GF-D8 (cell line): ENCODE data around the gene ARHGEF39.

ENCODE experiments used
- DNase-seq: peaks from one replicate; lab custom pipeline; 2025; lab: John Stamatoyannopoulos, UW

The ARHGEF39 gene

DNA sequence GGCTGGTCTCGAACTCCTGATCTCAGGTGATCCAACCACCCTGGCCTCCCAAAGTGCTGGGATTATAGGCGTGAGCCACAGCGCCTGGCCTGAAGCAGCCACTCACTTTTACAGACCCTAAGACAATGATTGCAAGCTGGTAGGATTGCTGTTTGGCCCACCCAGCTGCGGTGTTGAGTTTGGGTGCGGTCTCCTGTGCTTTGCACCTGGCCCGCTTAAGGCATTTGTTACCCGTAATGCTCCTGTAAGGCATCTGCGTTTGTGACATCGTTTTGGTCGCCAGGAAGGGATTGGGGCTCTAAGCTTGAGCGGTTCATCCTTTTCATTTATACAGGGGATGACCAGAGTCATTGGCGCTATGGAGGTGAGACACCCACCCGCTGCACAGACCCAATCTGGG is 10.2 kb upstream of the ARHGEF39 start:
- no peak for DNase-seq

DNA sequence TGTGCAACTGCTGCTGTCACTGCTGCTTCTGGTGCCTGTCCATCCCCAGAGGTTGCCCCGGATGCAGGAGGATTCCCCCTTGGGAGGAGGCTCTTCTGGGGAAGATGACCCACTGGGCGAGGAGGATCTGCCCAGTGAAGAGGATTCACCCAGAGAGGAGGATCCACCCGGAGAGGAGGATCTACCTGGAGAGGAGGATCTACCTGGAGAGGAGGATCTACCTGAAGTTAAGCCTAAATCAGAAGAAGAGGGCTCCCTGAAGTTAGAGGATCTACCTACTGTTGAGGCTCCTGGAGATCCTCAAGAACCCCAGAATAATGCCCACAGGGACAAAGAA is 9.0 kb upstream of the ARHGEF39 start:
- DNase-seq = no peak

DNA sequence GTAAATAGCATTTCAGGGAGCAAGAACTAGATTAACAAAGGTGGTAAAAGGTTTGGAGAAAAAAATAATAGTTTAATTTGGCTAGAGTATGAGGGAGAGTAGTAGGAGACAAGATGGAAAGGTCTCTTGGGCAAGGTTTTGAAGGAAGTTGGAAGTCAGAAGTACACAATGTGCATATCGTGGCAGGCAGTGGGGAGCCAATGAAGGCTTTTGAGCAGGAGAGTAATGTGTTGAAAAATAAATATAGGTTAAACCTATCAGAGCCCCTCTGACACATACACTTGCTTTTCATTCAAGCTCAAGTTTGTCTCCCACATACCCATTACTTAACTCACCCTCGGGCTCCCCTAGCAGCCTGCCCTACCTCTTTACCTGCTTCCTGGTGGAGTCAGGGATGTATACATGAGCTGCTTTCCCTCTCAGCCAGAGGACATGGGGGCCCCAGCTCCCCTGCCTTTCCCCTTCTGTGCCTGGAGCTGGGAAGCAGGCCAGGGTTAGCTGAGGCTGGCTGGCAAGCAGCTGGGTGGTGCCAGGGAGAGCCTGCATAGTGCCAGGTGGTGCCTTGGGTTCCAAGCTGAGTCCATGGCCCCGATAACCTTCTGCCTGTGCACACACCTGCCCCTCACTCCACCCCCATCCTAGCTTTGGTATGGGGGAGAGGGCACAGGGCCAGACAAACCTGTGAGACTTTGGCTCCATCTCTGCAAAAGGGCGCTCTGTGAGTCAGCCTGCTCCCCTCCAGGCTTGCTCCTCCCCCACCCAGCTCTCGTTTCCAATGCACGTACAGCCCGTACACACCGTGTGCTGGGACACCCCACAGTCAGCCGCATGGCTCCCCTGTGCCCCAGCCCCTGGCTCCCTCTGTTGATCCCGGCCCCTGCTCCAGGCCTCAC is 8.4 kb upstream of the ARHGEF39 start, which contains the start of gene CA9:
Gene CA9 (plus strand): TSS at position 797 of the 893 bp plus-strand sequence. CDS start 32 bp downstream, at position 829.
- no peak for DNase-seq

GRCh38 chr9:35669331-35670145 is 4.5 kb upstream of the ARHGEF39 start:
- DNase-seq = no peak

- no peak for DNase-seq
These were observed 2.9 kb upstream of the ARHGEF39 start for GRCh38 chr9:35667939-35668338.

- no peak for DNase-seq
These were observed 1.6 kb upstream of the ARHGEF39 start for GRCh38 chr9:35666549-35666948.

DNA sequence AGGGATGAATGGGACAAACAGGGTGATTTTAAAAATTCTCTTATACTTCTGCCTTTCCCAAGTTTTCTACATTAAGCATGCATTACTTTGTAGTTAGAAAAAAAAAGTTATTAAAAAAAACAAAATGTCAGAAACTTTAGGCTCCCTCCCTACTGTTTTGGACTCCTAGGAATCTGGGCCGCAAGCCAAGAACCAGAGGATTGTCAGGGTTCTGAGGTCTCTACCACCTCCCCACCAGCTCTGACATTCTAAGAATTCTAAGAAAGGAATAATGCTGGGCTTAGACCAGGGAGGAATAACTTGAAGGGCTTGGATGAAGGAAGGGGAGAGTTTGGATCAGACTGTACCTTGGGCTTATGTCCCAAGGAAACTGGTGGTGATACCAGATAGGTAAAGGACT is 1.1 kb upstream of the ARHGEF39 start:
- DNase-seq = no peak

- DNase-seq = no peak
These were observed 450 bp upstream of the ARHGEF39 start for GRCh38 chr9:35665471-35665818.

DNA sequence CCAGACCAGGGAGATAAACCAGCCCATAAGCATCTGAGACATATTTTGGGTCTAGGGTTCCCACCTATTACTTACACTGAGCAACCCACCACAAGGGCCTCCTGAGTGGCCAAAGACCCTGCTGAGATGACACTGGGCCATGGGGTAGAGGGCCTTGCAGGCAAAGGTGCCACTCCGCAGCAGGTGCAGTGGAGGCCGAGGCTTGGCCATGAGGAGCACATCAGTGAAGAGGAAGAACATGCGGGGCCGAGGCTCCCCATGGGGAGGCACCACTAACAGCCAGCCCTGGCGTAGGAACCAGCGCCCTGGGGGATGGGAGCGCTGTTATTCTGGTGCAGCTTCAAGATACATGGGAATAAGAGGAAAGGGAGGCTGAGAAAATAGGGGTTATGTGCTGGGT is 2.6 kb downstream of the ARHGEF39 start:
- DNase-seq = no peak

DNA sequence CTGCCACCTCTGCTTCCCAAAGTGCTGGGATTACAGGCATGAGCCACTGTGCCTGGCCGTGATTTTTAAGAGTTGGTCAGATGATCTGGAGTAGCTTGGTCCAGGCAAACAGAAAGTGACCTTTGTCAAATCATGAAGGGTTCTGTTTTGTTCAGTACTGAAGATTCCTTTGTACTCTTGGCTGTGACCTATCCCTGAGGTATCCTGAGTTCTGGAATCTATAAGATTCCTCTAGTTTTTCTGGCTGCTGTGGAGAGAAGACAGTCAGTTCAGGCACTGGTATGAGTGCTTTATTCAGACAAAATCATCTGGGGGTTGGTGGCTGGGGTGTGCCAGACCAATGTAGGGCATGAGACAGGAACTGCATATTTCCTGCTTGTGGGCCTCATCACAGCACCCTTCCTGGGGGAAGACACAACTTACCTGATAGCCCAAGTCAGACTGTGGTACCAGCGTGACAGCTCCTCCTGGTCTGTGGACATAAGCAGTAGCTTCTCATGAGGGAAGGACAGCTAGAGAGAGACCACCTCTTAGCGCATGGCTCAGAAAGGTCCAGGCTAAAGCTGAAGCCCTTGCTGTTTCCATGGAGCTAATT is 3.1 kb downstream of the ARHGEF39 start:
- DNase-seq = no peak

DNA sequence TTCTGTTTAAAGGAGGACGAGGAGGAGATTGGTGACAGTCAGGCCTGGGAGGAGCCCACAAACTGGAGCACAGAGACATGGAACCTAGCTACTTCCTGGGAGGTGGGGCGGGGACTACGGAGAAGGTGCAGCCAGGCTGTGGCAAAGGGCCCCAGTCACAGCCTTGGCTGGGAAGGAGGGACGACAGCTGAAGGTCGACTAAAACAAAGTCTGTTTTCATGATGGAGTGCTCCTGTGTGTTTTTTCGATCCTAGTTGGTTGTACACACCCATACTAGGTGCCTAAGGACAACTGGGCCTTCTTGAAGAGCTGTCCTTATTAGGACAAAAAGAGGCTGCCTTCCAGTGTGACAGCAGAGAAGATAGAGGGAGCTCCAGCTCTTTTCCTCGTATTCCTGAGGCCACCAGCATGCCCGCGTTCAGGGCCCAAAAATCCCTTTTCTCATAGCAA is 4.0 kb downstream of the ARHGEF39 start:
- no peak for DNase-seq

GRCh38 chr9:35659340-35659739 is 5.7 kb downstream of the ARHGEF39 start:
- DNase-seq = no peak

GRCh38 chr9:35658968-35659220 is 6.1 kb downstream of the ARHGEF39 start:
- no peak for DNase-seq

GRCh38 chr9:35658137-35658967 is 6.6 kb downstream of the ARHGEF39 start, which contains the start of gene CCDC107:
Gene CCDC107, plus strand, starts transcription at chr9:35658292. Its CDS starts 88 bp downstream, at chr9:35658380.
- DNase-seq = no peak

DNA sequence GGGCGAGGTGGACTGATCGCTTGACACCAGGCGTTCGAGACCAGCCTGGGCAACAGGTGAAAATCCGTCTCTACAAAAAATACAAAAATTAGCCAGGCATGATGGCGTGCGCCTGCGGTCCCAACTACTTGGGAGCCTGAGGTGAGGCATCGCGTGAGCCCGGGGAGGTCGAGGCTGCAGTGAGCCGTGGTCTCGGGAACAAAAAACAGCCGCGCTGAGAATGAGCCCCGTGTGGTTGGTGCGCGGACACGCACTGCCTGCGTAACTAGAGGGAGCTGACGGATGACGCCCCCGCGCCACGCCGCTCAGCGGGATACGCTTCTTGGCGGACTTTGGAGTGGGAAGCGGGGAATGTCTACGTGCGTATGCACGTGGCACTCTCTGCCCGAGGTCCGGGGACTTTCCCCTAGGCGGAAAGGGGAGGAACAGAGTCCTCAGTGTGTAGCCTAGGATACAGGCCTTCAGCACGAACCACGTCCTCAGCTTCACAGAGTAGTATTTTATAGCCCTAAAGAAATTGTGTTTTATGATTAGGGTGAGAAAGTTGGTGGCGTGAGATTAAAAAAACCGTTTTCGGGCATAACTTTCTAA is 7.4 kb downstream of the ARHGEF39 start, which contains the start of gene RMRP:
Gene RMRP (minus strand): TSS at position 474 of the 591 bp plus-strand sequence.
- peak; percentile 96 for DNase-seq

- DNase-seq = no peak
These were observed 8.0 kb downstream of the ARHGEF39 start for GRCh38 chr9:35656831-35657545.

DNA sequence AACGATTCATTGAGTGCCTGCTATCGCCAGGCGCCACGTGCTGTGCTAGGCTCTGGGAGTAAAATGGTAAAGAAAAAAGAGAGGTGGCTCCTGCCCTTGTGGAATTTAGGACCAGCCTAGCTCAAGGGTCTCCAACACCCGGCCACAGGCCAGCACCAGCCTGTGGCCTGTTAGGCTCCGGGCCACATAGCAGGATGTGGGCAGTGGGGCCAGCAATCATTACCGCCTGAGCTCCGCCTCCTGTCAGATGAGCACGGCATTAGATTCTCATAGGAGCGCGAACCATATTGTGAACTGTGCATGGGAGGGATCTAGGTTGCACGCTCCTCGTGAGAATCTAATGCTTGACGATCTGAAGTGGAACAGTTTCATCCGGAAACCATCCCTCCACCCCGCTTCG is 8.6 kb downstream of the ARHGEF39 start:
- DNase-seq = no peak

GRCh38 chr9:35653611-35654010 is 11.4 kb downstream of the ARHGEF39 start:
- DNase-seq = no peak

DNA sequence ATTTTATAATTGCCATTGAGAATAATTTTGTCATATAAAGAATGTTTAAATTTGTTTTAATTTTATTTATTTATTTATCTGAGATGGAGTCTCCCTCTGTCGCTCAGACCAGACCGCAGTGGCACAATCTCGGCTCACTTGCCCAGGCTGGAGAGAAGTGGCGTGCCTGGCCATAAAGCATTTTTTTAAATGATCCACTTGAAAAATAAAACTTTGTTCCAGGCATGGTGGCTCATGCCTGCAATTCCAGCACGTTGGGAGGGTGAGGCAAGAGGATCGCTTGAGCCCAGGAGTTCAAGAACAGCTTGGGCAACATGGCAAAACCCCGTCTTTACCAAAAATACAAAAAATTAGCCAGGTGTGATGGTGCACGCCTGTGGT is 12.2 kb downstream of the ARHGEF39 start:
- no peak for DNase-seq

GRCh38 chr9:35651956-35652828 is 12.8 kb downstream of the ARHGEF39 start:
- DNase-seq = no peak
